CD4-positive, alpha-beta T cell treated with Interleukin-10 for 1 hour (primary cell): Measurements from ENCODE around the gene CST8.

Experiments used
- DNase-seq: peaks from one replicate; pipeline ENCODE4 v3.0.0-alpha.2; 2020

CST8 gene

DNA sequence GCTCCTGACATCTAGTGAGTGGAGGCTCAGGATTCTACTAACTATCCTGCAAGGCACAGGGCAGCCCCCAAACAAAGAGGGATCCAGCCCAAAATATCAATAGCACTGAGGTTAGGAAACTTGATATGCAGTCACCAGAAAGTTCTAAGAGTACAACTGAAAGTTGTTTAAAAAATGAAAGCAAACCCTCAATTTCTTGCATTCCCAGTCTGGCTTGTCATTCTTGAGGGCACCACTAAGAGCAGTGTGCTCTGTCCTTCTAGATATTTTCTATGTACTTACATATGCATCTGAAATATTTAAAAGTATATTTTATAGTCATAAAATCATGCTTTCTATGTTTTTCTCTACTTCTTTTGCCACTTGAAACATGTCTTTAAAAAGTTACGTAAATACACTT, 35.9 kb downstream of the CST8 start:
- no peak for DNase-seq

DNA sequence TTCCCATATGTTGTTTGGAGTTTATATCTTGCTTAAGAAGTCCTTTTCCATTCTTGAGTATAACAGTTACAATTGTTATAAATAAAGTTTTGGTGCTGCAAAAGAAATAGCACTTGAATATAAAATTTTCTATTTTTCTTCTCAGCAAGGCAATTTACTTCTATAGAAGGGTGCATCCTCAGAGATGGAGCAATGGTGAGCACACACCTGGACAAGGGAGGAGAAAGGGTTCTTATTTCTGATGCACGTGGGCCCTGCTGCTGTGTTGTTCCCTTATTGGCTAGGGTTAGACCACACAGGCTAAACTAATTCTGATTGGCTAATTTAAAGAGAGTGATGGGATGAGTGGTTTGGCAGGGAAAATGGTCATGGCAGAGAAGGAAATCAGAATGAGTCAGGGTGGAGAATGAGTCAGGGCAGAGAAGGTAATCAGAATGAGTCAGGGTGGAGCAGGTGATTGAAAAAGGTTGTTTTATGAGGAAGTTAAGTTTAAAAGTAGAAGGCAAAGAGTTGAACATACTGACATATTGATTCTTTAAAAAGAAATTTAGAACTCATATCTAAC, 38.0 kb downstream of the CST8 start:
- no peak for DNase-seq

DNA sequence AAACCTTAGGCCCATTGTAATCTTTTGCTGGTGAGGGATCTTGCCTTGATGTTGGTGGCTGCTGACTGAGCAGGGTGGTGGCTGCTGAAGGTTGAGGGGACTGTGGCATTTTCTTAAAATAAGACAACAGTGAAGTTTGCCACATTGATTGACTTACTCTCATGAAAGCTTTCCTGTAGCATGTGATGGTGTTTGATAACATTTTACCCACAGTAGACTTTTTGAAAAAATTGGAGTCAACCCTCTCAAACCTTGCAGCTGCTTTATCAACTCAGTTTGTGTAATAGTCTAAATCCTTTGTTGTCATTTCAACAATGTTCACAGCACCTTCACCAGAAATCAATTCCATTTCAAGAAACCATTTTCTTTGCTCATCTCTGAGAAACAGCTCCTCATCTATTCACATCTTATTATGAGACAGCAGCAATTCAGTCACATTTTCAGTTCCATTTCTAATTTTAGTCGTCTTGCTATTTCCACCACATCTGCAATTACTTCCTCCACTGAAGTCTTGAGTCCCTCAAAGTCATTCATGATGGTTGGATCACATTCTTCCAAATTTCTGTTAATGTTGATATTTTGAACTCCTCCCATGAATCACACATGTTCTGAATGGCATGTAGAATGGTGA, 40.1 kb downstream of the CST8 start:
- no peak for DNase-seq

DNA sequence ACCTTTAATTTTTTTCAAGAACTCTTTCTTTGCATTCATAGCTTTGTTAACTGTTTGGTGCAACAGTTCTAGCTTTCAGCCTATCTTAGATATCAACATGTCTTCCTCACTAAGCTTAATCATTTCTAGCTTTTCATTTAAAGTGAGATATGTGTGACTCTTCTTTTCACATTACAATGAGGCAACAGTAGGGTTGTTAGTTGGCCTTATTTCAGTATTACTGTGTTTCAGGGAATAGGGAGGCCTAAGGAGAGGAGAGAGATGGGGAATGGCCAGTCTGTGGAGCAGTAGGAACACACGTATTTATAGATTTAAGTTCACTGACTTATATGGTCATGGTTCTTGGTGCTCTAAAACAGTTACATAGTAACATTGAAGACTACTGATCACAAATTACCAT, 41.6 kb downstream of the CST8 start:
- DNase-seq: no peak

DNA sequence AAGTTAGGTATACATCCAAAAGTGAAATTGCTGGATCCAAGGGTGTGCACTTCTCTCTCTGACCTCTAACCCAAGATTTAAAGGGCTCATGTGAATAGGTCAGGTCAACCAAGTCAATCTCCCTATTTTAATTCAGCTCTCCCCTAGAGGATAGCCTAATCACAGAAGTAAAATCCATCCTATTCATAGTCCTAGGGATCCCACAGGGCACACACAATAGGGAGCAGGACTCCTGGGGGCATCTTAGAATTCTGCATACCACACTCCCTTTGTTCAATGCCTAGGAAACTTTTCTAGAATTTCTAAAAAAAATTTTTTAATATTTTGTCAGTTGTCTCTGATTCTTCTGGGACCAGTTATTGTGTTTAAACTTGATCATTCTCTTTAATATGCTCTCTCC, 42.2 kb downstream of the CST8 start:
- no peak for DNase-seq

DNA sequence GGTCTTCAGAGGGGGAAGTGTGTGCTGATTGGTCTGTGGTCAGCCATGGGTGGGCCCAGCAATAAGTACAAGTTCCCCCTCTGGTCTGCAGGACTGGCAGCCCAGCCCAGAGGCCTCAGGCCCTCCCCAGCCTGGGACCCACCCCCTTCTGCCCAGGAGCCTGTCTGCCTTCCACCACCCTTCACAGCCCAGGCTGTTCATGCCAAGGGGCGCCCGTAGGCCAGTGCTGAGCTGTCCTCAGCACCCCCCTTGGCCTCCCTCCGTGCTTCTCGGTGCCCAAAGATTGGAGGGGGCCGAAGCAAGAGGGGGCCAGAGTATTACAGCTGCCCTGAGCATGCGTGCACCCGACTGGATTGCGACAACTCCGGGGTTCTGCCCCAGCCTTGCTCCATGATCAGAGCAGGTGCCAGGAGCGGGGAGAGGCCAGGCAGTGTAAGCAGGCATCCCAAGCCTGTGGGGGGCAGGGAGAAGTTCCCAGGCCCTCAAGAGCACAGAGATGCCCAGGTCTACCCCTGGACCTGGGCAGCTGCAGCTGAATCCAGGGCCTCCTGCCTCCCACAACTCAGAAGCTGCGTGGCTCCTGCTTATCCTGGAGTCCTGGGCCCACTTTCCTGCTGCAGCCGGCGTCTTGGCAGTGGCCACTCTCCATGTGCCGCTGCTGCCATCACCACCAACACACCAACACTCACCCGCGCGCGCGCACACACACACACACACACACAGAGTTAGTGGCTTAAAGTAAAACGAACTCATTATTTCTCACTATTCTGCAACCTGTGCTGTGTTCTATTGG, 44.1 kb downstream of the CST8 start:
- no peak for DNase-seq

DNA sequence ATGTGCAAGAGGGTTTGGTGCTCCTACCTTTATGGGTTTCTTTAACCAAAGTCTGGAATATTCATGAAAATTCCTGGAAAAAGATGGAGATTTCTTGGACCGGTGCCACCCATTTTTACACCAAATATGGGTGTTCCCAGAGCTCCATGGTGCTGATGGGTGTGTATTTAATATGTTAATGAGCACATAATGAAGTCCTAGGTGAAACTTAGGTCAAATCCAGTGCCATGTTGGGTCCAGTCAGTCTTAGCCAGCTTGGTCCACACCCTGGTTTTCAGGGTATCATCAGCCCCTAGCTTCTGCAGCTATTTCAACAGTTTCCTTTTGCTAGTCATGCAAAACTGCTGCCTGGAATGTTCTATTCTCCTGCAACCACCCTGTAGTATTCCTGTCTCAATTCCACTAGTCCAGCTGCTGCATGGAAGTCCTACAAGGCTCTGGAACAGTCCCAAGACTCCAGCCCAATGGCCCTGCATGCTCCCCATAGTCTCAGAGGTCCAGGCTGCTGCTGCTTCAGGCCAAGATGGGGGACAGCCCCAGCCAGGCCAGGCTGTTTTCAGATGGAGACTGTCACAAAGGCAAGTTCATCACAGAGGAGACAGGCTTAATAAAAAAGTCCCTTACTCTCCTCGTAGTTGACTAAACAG, 45.5 kb downstream of the CST8 start:
- DNase-seq: no peak

DNA sequence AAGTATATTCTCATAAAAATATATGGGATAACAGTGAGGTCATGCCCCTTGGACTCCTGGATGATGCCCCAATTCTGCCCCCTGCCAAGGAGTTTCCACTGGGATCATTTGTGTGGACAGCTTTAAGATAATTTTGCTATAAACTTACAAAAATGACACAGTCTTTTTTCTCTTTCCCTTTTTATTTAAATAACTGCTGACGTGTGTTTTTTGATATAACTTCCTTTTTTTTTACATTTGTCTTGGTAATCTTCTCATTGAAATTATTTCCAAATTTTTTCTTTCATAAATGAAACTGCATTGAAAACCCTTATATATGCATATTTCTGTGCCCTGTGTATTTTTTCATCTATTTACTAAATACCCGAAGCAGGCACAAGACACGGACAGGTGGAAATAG, 46.1 kb downstream of the CST8 start:
- DNase-seq: no peak

DNA sequence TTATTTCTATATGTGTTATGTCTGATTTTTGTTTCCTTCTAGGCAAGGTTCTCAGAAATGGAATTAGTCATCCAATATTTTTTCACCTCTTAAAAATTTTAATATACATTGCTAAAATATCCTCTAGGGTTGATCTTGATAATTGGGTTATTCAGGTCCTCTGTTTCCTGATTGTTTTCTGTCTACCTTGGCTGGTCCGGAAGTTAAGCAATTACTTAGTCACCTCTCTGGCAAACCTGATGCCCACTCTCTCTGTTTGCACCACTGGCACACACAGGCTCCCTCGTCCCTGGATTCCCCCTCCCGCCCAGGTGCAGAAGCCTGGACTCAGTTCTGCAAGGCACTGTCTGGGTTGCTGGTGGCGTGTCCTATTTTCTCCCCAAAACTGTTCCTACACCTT, 49.7 kb downstream of the CST8 start:
- no peak for DNase-seq

DNA sequence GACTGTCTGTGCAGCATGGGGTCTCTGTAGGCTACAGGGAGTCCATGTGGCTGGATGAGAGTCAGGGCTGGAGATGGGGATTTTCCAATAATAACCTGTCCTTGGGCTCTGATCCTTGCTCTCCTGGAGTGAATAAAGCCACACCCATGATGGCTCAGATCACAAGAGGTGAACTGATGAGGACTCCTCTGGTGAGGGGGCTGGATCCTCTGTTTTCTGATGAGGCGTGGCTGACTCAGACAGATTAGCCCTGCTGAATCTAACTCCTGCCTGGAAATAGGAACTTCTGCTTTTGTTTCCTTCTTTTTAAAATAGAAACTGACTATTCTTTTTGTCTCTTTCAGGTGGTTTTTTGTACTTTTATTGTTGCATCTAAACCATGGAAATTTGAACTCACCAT, 50.4 kb downstream of the CST8 start:
- DNase-seq: no peak

DNA sequence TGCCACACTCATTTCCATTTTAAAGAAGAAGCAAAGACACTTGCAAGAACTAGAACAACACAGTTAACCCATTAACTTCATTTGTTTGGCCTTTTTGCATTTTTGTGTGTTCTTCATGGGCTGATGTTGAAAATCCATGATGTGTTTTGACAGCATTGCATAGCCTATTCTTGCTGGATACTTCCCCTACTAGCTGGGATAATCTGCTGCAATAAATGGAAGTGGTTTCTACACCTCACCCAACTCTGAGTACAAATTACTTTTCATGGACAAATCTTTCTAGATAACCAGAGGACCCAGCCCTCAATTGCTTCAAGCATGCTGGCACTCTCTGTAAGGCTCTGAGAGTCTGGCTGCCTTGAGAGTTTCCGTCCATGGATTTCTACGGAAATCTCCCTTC, 50.9 kb downstream of the CST8 start:
- DNase-seq: no peak

DNA sequence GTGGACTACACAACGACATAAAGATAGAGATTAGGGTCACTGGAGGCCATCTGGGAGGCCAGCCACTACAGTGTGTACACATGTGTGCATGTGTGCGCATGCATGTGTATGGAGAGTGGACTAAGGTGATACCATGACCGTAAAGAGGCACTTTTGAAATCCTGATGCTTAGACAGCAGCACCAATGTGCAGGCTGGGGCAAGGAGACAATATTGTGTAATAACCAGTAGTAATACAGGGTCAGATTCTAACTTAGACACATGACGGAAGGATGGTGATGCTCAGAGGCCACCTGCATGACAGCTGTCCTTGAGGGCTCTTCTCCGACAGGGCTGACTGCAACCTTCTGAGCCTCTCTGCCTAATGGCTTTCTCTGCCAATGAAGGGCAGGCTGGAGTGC, 51.9 kb downstream of the CST8 start:
- DNase-seq: no peak

DNA sequence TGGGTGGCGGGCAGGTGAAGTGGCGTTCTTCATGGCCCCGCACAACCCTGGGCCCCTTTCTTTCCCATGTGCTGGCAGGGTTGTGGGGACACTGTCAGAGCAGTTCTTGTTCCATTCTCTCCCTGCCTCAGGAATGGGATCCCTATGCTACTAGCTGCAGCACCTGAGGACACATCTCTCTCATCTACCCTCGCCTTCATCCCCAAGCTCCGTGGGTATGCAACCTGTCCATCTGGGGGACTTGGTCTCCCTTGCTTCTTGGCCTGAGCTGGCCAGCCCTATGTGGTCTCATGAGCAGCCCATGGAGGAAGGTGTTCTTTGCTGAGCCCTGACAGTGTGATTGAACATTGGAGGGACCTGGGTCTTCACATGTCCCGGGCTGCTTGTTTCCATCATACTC, 53.2 kb downstream of the CST8 start:
- no peak for DNase-seq
